ENCODE results near the gene ZMYM4.

The ZMYM4 gene

GRCh38 chr1:35437200-35437599 is 168.7 kb downstream of the ZMYM4 start:
- no peak for DNase-seq
- H3K36me3 Mint-ChIP-seq (ENCODE audit: low read depth) = peaks cover 40% of the 10 kb centered on the region
- peak overlapping the region; percentile 66 for H3K27ac Mint-ChIP-seq
- no peak overlapping the region for H3K4me3 Mint-ChIP-seq
- H3K9me3 Mint-ChIP-seq = no peaks in the 10 kb centered on the region
- no peaks in the 10 kb centered on the region for H3K27me3 Mint-ChIP-seq (ENCODE audit: low read depth, poor library complexity)
- H3K4me1 Mint-ChIP-seq = no peaks in the 10 kb centered on the region
- no peak for TF ChIP-seq CTCF (IDR thresholded peaks at IDR 0.05)

GRCh38 chr1:35439626-35440025 is 171.1 kb downstream of the ZMYM4 start:
- no peak overlapping the region for H3K27ac Mint-ChIP-seq
- DNase-seq = no peak
- no peak for TF ChIP-seq CTCF (IDR thresholded peaks at IDR 0.05)
- H3K36me3 Mint-ChIP-seq (ENCODE audit: low read depth) = peaks cover 25% of the 10 kb centered on the region
- no peaks in the 10 kb centered on the region for H3K9me3 Mint-ChIP-seq
- no peaks in the 10 kb centered on the region for H3K4me1 Mint-ChIP-seq
- H3K4me3 Mint-ChIP-seq = no peak overlapping the region
- H3K27me3 Mint-ChIP-seq (ENCODE audit: low read depth, poor library complexity) = no peaks in the 10 kb centered on the region

- TF ChIP-seq CTCF (IDR thresholded peaks at IDR 0.05) = no peak
- no peaks in the 10 kb centered on the region for H3K27me3 Mint-ChIP-seq (ENCODE audit: low read depth, poor library complexity)
- peak overlapping the region; percentile 49 for H3K27ac Mint-ChIP-seq
- H3K9me3 Mint-ChIP-seq = no peaks in the 10 kb centered on the region
- DNase-seq = no peak
- H3K4me1 Mint-ChIP-seq = no peaks in the 10 kb centered on the region
- peaks cover 19% of the 10 kb centered on the region for H3K36me3 Mint-ChIP-seq (ENCODE audit: low read depth)
- H3K4me3 Mint-ChIP-seq = no peak overlapping the region
Observed at GRCh38 chr1:35441926-35442579, 173.5 kb downstream of the ZMYM4 start.

- H3K36me3 Mint-ChIP-seq (ENCODE audit: low read depth) = peaks cover 13% of the 10 kb centered on the region
Observed at GRCh38 chr1:35442734-35443133, 174.2 kb downstream of the ZMYM4 start.

GRCh38 chr1:35443768-35444518 is 175.4 kb downstream of the ZMYM4 start:
- Mint-ChIP-seq H3K27me3 (ENCODE audit: low read depth, poor library complexity) (peaks cover 3% of the 10 kb centered on the region), H3K27ac (no peak overlapping the region), H3K4me3 (no peak overlapping the region), H3K4me1 (no peaks in the 10 kb centered on the region), H3K36me3 (ENCODE audit: low read depth) (peaks cover 11% of the 10 kb centered on the region), H3K9me3 (no peaks in the 10 kb centered on the region)
- DNase-seq = no peak
- TF ChIP-seq CTCF (IDR thresholded peaks at IDR 0.05) = no peak

More at GRCh38 chr1:35442734-35443133, 174.2 kb downstream of the ZMYM4 start:
- Mint-ChIP-seq H3K4me1 (no peaks in the 10 kb centered on the region), H3K4me3 (no peak overlapping the region), H3K27me3 (ENCODE audit: low read depth, poor library complexity) (peaks cover 3% of the 10 kb centered on the region), H3K9me3 (no peaks in the 10 kb centered on the region), H3K27ac (no peak overlapping the region)
- no peak for TF ChIP-seq CTCF (IDR thresholded peaks at IDR 0.05)
- no peak for DNase-seq

- Mint-ChIP-seq H3K4me3 (no peak overlapping the region), H3K27ac (no peak overlapping the region), H3K9me3 (no peaks in the 10 kb centered on the region), H3K27me3 (ENCODE audit: low read depth, poor library complexity) (peaks cover 3% of the 10 kb centered on the region), H3K36me3 (ENCODE audit: low read depth) (peaks cover 10% of the 10 kb centered on the region), H3K4me1 (no peaks in the 10 kb centered on the region)
- no peak for DNase-seq
- no peak for TF ChIP-seq CTCF (IDR thresholded peaks at IDR 0.05)
Observed at GRCh38 chr1:35444519-35444774, 175.9 kb downstream of the ZMYM4 start.
